ENCODE results near the gene MAFF.
"Not testable (repeated sequence)": the region's sequence is repeated elsewhere in the genome, so short reads cannot be mapped to it uniquely, and the experiment has no call there.

Gene MAFF

DNA sequence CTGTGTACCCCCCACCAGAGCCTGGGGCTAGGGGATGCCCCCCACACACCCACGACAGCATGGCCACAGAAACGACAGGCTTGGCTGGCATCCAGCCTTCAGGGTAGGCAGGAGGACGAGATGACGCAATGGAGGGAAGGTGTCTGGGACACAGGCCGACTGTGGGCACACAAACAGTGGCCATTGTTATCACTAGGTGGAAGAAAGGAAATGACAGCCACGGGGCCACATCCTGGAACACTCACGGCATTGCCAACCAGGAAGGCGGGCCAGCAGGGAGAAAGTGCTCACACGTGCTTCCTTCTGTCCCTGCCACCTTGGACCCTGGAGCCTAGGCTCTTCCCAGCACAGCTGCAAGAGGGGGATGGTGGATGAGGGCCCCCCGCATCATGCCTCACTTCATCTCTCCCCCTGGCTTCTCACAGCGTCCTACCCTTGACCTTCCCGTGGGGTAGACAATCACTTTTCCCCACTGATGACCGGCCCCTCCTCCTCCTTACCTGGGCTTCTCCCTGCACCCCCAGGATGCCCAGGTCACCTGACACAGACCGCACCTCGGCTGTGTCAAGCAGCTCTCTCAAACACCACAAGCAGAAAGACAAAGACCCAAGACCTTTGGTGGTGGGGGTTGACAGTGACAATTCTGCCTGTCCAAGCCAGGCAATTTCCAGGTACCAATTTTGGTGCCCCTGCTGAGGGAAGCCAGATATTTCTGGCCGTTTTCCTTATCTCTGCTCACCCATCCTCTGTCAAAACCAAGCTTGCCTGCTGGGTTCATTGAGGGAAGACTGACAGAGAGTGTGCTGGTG, 28.8 kb upstream of the MAFF start:
- H3K4me3 ChIP-seq (ENCODE audit: low read depth, low read length): no peak overlapping the region
- no peak for DNase-seq (ENCODE audit: low read depth)
- in situ Hi-C loops (cut with HindIII; ENCODE audit: low sequenced_read_pairs): loop anchor here (5.0 kb wide), 1 partner anchor 76 kb away; no protein-coding TSS in a partner anchor
- TF ChIP-seq, protein P1, sequence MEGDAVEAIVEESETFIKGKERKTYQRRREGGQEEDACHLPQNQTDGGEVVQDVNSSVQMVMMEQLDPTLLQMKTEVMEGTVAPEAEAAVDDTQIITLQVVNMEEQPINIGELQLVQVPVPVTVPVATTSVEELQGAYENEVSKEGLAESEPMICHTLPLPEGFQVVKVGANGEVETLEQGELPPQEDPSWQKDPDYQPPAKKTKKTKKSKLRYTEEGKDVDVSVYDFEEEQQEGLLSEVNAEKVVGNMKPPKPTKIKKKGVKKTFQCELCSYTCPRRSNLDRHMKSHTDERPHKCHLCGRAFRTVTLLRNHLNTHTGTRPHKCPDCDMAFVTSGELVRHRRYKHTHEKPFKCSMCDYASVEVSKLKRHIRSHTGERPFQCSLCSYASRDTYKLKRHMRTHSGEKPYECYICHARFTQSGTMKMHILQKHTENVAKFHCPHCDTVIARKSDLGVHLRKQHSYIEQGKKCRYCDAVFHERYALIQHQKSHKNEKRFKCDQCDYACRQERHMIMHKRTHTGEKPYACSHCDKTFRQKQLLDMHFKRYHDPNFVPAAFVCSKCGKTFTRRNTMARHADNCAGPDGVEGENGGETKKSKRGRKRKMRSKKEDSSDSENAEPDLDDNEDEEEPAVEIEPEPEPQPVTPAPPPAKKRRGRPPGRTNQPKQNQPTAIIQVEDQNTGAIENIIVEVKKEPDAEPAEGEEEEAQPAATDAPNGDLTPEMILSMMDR (IDR thresholded peaks at IDR 0.05; ENCODE audit: low read depth, low read length, missing control alignments): no peak

DNA sequence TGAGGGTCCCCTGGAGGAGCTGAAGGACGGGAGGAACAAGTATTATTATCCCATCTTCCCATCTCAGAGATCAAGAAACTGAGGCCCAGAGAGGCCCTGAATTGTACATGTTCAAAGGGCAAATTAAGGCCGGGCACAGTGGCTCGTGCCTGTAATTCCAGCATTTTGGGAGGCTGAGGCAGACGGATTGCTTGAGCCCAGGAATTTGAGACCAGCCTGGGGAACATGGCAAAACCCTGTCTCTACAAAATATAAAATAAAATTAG, 28.2 kb upstream of the MAFF start:
- H3K4me3 ChIP-seq (ENCODE audit: low read depth, low read length): no peak overlapping the region
- in situ Hi-C loops (cut with HindIII; ENCODE audit: low sequenced_read_pairs): loop anchor here (5.0 kb wide), 1 partner anchor 76 kb away; no protein-coding TSS in a partner anchor
- DNase-seq (ENCODE audit: low read depth): no peak
- TF ChIP-seq, protein P1 (IDR thresholded peaks at IDR 0.05; ENCODE audit: low read depth, low read length, missing control alignments): no peak

DNA sequence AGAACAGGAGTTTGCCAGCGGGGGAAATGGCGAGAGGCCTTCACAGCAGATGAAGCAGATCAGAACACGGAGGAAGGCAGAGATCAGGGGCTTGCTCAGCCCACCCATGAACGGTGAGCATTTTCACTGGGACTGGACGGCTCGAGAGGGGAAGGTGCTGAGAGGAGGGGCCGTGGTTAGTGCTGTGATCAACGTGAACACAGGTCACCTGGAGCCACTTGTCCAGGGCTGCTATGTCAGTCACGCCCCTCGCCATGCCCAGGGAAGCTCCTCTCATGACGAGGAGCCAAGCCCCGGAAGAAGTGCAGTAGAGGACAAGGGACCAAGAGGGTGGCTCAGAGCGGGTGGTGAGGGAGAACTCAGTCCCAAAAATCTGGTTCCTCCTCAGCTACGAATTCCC, 27.2 kb upstream of the MAFF start:
- DNase-seq (ENCODE audit: low read depth): no peak
- TF ChIP-seq, protein P1 (IDR thresholded peaks at IDR 0.05; ENCODE audit: low read depth, low read length, missing control alignments): no peak
- H3K4me3 ChIP-seq (ENCODE audit: low read depth, low read length): no peak overlapping the region
- in situ Hi-C loops (cut with HindIII; ENCODE audit: low sequenced_read_pairs): loop anchor here (5.0 kb wide), 1 partner anchor 77 kb away; no protein-coding TSS in a partner anchor

DNA sequence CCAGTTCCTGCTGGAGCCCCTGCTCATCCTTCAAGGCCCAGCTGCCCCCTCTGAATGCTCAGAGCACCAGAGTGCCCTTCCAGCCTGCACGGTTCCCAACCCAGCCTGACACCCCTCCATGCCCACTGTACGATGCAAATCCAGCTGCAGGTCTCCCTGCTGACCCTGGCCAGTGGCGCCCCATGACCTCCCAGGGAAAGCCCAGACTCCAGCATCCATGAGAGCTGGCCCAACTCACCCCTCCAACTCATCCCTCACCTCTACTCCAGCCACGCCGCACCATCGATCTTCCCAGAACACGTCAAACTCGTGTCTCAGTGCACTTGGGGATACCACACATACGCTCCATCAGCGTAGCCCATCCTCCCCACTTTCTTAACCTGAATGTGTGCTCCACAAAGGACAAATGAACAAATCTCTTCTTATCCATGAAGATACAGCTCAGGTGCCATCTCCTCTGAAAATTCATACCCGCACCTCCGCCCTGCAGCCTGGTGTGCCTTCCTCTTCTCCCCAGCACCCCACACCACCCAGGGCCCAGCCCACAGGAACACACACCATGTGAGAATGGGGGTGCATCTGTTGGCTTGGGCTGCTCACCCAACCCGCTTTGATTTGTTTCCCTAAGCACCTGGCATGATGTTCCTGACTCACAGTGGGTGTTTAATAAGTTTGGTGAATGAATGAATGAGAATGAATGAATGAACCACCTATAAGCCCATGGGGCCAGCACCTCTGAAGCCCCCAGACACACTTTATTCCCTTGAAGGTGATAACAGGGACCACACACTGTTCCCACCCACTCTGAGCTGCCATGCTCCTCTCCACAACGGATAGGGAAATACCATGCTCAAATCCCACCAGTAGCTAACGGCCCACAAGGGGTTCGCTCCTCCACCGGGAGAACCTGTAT, 26.3 kb upstream of the MAFF start:
- DNase-seq (ENCODE audit: low read depth): no peak
- TF ChIP-seq, protein P1 (IDR thresholded peaks at IDR 0.05; ENCODE audit: low read depth, low read length, missing control alignments): no peak
- in situ Hi-C loops (cut with HindIII; ENCODE audit: low sequenced_read_pairs): no loop called here
- H3K4me3 ChIP-seq (ENCODE audit: low read depth, low read length): no peak overlapping the region

DNA sequence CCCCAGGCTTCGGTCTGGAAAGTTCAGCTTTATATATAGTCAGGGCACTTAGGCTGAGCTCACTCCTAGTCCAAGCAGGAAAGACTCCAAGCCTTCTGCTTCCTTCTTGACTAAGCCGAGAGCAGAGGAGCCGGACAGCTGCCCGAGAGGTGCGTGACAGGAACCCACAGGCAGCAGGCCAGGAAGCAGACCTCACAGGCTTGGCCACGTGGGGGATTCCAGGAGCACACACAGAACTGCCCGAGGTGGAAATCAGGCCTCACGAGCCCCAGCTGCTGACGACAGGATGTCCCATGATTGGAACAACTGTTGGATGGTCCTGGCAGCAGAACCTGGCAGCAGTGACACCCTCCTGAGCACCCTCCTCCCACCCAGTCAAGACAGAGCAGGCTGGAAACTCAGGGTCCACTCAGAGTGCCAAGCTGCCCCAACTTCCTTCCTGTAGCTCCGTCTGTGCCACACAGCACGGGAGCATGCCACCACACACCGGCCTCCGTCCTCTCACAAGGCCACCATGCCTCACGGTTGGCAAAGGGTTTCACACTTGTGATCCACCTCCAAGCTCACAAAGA, 25.5 kb upstream of the MAFF start:
- in situ Hi-C loops (cut with HindIII; ENCODE audit: low sequenced_read_pairs): no loop called here
- TF ChIP-seq, protein P1 (IDR thresholded peaks at IDR 0.05; ENCODE audit: low read depth, low read length, missing control alignments): no peak
- peak; percentile 64 for DNase-seq (ENCODE audit: low read depth)
- H3K4me3 ChIP-seq (ENCODE audit: low read depth, low read length): no peak overlapping the region

DNA sequence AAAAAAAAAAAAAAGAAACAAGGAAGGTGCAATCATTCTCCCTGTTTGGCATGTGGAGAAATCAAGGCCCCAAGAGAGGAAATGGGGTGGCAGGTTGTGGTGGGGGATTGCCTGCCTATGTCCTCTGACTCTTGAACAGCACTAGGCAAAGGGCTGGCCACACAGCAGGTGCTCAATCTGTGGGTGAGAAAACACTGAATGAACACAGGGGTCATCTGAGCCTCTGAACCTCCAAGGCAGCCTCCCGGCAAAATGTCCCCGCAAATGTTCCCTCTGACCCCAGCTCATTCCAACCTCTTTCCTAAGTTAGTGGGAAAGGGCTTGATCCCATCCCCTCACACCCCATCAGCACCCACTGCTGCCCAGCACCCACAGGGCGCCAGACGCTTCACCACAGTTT, 24.8 kb upstream of the MAFF start:
- no peak for DNase-seq (ENCODE audit: low read depth)

DNA sequence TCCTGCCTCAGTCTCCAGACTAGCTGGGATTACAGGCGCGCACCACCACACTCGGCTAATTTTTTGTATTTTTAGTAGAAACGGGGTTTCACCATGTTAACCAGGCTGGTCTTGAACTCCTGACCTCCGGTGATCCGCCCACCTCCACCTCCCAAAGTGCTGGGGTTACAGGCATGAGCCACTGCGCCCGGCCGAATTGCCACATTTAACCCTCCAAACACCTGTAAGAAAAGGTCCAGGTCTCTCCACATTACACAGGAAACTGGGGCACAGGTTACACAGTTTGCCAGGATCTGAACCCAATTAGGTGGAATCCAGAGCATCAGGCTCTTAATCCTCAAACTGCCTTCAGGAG, 24.2 kb upstream of the MAFF start:
- in situ Hi-C loops (cut with HindIII; ENCODE audit: low sequenced_read_pairs); DNase-seq (ENCODE audit: low read depth); H3K4me3 ChIP-seq (ENCODE audit: low read depth, low read length): not testable (repeated sequence)

More for the DNA sequence above, 24.8 kb upstream of the MAFF start:
- TF ChIP-seq, protein P1 (IDR thresholded peaks at IDR 0.05; ENCODE audit: low read depth, low read length, missing control alignments): no peak
- in situ Hi-C loops (cut with HindIII; ENCODE audit: low sequenced_read_pairs): no loop called here
- H3K4me3 ChIP-seq (ENCODE audit: low read depth, low read length): no peak overlapping the region

Measured in astrocyte of the cerebellum (primary cell).